Glutamatergic neuron (in vitro differentiated cells): ENCODE results near the gene PPFIA1. TPM values are rescaled to one million over a fixed set of nuclear protein-coding genes. Genes with fewer than 3 reads are reported as not detected.
A peak's percentile ranks its signal among the peaks of the same experiment; 100 is the strongest.

ENCODE experiments used
- DNase-seq: peaks from one replicate; pipeline ENCODE4 v3.0.0; 2022
- H3K27ac Mint-ChIP-seq: one replicate; pipeline ENCODE4 v1.8.0; 2020; ENCODE audit warnings: mild to moderate bottlenecking, mixed read lengths, inconsistent platforms; ENCODE audit not compliant: unreplicated experiment
- H3K27me3 Mint-ChIP-seq: one replicate; pipeline ENCODE4 v1.8.0; 2020; ENCODE audit warnings: mild to moderate bottlenecking, moderate library complexity, mixed read lengths, inconsistent platforms; ENCODE audit not compliant: unreplicated experiment
- H3K36me3 Mint-ChIP-seq: one replicate; pipeline ENCODE4 v1.8.0; 2020; ENCODE audit warnings: mild to moderate bottlenecking, mixed read lengths, inconsistent platforms; ENCODE audit not compliant: unreplicated experiment
- H3K4me1 Mint-ChIP-seq: one replicate; pipeline ENCODE4 v1.8.0; 2020; ENCODE audit warnings: mild to moderate bottlenecking, low read depth, mixed read lengths, inconsistent platforms; ENCODE audit not compliant: unreplicated experiment
- H3K4me3 Mint-ChIP-seq: one replicate; pipeline ENCODE4 v1.8.0; 2020; ENCODE audit warnings: mild to moderate bottlenecking, mixed read lengths, inconsistent platforms; ENCODE audit not compliant: unreplicated experiment
- H3K9me3 Mint-ChIP-seq: one replicate; pipeline ENCODE4 v1.8.0; 2020; ENCODE audit warnings: mild to moderate bottlenecking, moderate library complexity, mixed read lengths, inconsistent platforms; ENCODE audit not compliant: unreplicated experiment
- CTCF ChIP-seq: fragments of 200-600 bp; sonication (generic); IDR thresholded peaks from one replicate; pipeline ENCODE4 v1.5.0; 2021; ENCODE audit not compliant: partially characterized antibody, unreplicated experiment
- total RNA-seq: library from RNA; stranded (reverse); fragmentation: NEBNext Ultra II Directional; extraction: Animal tissue kit (Norgen Biotek cat#: 25700); gene quantifications from one replicate; pipeline ENCODE4 v1.2.1, GENCODE V29; 2021; ENCODE audit not compliant: unreplicated experiment

Gene PPFIA1
- total RNA-seq, 1 donor from 2014 or later = 98.6 TPM

GRCh38 chr11:70301721-70302418, 31.4 kb downstream of the PPFIA1 start:
- Mint-ChIP-seq H3K4me1 (peaks cover 22% of the 10 kb centered on the region), H3K9me3 (peaks cover 4% of the 10 kb centered on the region), H3K36me3 (no peaks in the 10 kb centered on the region), H3K4me3 (no peak overlapping the region), H3K27me3 (no peaks in the 10 kb centered on the region), H3K27ac (peak overlapping the region; percentile 53)
- TF ChIP-seq CTCF = no peak
- no peak for DNase-seq

- DNase-seq = no peak
- Mint-ChIP-seq H3K27me3 (no peaks in the 10 kb centered on the region), H3K9me3 (peaks cover 2% of the 10 kb centered on the region), H3K4me3 (no peak overlapping the region), H3K36me3 (no peaks in the 10 kb centered on the region), H3K27ac (peak overlapping the region; percentile 53), H3K4me1 (peaks cover 27% of the 10 kb centered on the region)
- no peak for TF ChIP-seq CTCF
Observed at GRCh38 chr11:70302419-70302752, 31.9 kb downstream of the PPFIA1 start.

- DNase-seq = no peak
- H3K9me3 Mint-ChIP-seq = no peaks in the 10 kb centered on the region
- peaks cover 27% of the 10 kb centered on the region for H3K4me1 Mint-ChIP-seq
- no peak overlapping the region for H3K27ac Mint-ChIP-seq
- TF ChIP-seq CTCF = no peak
- no peaks in the 10 kb centered on the region for H3K27me3 Mint-ChIP-seq
- no peaks in the 10 kb centered on the region for H3K36me3 Mint-ChIP-seq
- no peak overlapping the region for H3K4me3 Mint-ChIP-seq
Observed at GRCh38 chr11:70303070-70303469, 32.6 kb downstream of the PPFIA1 start.

GRCh38 chr11:70304208-70304603, 33.7 kb downstream of the PPFIA1 start:
- Mint-ChIP-seq H3K36me3 (no peaks in the 10 kb centered on the region), H3K4me1 (peaks cover 27% of the 10 kb centered on the region), H3K27ac (no peak overlapping the region)

More at GRCh38 chr11:70304208-70304603, 33.7 kb downstream of the PPFIA1 start:
- no peak overlapping the region for H3K4me3 Mint-ChIP-seq
- no peaks in the 10 kb centered on the region for H3K9me3 Mint-ChIP-seq
- no peak for TF ChIP-seq CTCF
- DNase-seq = no peak
- no peaks in the 10 kb centered on the region for H3K27me3 Mint-ChIP-seq
